HCT116 (cell line): Measurements from ENCODE around the gene SDF2. TPM values are rescaled to one million over a fixed set of nuclear protein-coding genes. Genes with fewer than 3 reads are reported as not detected.

ENCODE experiments used
- ATAC-seq: fragments of 200-7000 bp; cut with Tn5 transposase; 2 replicates; pipeline ENCODE4 v1.9.1; 2020; ENCODE audit warnings: mild to moderate bottlenecking, moderate library complexity
- BruUV-seq: library from RNA; stranded (reverse); fragments of 400-500 nt; replicated peaks from 2 replicates; lab custom pipeline; 2021; lab: Mats Ljungman, UMichigan
- CTCF ChIA-PET: fragments of 300-600 bp; sonication (Branson Sonifier 250); formaldehyde crosslinking; loops from one replicate; lab custom pipeline; 2021; ENCODE audit warnings: antibody characterized with exemption; lab: Charles Lee
- POLR2A ChIA-PET: fragments of 300-600, 350-600 bp; sonication (Branson Sonifier 250); formaldehyde crosslinking; loops from one replicate; lab custom pipeline; 2021; ENCODE audit warnings: antibody characterized with exemption; lab: Charles Lee
- RAD21 ChIA-PET, 2 experiments: fragments of 300-600 bp; sonication (Branson Sonifier 250); formaldehyde crosslinking; loops; one replicate each; lab custom pipeline; 2023; ENCODE audit warnings: low total read pairs in 2 of 2; ENCODE audit not compliant: uncharacterized antibody in 2 of 2, unreplicated experiment in 2 of 2, low non-redundant PET in 1 of 2; lab: Charles Lee
- DNase-seq: peaks from one replicate; pipeline ENCODE4 v3.0.0-alpha.2; 2010; ENCODE audit warnings: low read depth, low spot score
- H2AFZ ChIP-seq: fragments of 200-600 bp; shearing (Covaris generic), sonication (generic); 2 replicates; pipeline ENCODE4 v1.6.1; 2017; ENCODE audit warnings: low read depth, mixed run types, mixed read lengths, antibody characterized with exemption, low read length; ENCODE audit not compliant: poor library complexity, severe bottlenecking
- H3K27ac ChIP-seq: 2 replicates; pipeline ENCODE4 v1.5.1; 2012; ENCODE audit warnings: low read depth, low read length
- H3K27me3 ChIP-seq: fragments of 200-600 bp; sonication (generic); 2 replicates; pipeline ENCODE4 v1.6.1; 2016; ENCODE audit warnings: mixed run types, low read length, mixed read lengths; ENCODE audit not compliant: insufficient read depth
- H3K36me3 ChIP-seq, 2 experiments: fragments of 200-500 bp in 1 of 2; fragments of 200-600 bp in 1 of 2; sonication (Bioruptor generic) in 1 of 2; sonication (generic) in 1 of 2; 2 replicates each; pipeline versions ENCODE4 v1.5.1 to v1.6.1; 2014 to 2016; ENCODE audit warnings: low read length in 2 of 2, inconsistent platforms in 1 of 2, mixed read lengths in 1 of 2, mixed run types in 1 of 2; ENCODE audit not compliant: insufficient read depth in 2 of 2, control insufficient read depth in 1 of 2
- H3K4me1 ChIP-seq, 2 experiments: fragments of 200-600 bp in 1 of 2; sonication (generic) in 1 of 2; 2 replicates each; pipeline versions ENCODE4 v1.5.1 to v1.6.1; 2012 to 2017; ENCODE audit warnings: low read length in 2 of 2, inconsistent platforms in 1 of 2, mild to moderate bottlenecking in 1 of 2, mixed read lengths in 1 of 2, mixed run types in 1 of 2, moderate library complexity in 1 of 2; ENCODE audit not compliant: insufficient read depth in 2 of 2, control insufficient read depth in 1 of 2
- H3K4me2 ChIP-seq: fragments of 200-600 bp; sonication (generic); 2 replicates; pipeline ENCODE4 v1.6.1; 2017; ENCODE audit warnings: mixed run types, low read length, mixed read lengths
- H3K4me3 ChIP-seq, 2 experiments: fragments of 200-600 bp in 1 of 2; sonication (generic) in 1 of 2; replicated peaks in 1 of 2; 2 replicates each; pipeline ENCODE4 v1.5.1; 2011 to 2016; ENCODE audit warnings: low read length in 2 of 2, control low read depth in 1 of 2, low read depth in 1 of 2, mild to moderate bottlenecking in 1 of 2, mixed read lengths in 1 of 2, mixed run types in 1 of 2
- H3K79me2 ChIP-seq: fragments of 200-600 bp; sonication (generic); 2 replicates; pipeline ENCODE4 v1.6.1; 2017; ENCODE audit warnings: mild to moderate bottlenecking, mixed run types, low read length, moderate library complexity, mixed read lengths; ENCODE audit not compliant: insufficient read depth
- H3K9ac ChIP-seq: fragments of 200-600 bp; sonication (generic); 2 replicates; pipeline ENCODE4 v1.6.1; 2016; ENCODE audit warnings: low read length, mixed read lengths
- H3K9me2 ChIP-seq: fragments of 200-600 bp; sonication (generic), shearing (Covaris generic); 2 replicates; pipeline ENCODE4 v1.6.1; 2017; ENCODE audit warnings: mixed run types, mild to moderate bottlenecking, moderate library complexity; ENCODE audit not compliant: insufficient read depth
- H3K9me3 ChIP-seq, 2 experiments: fragments of 200-500 bp in 1 of 2; fragments of 200-600 bp in 1 of 2; sonication (Bioruptor generic) in 1 of 2; sonication (generic) in 1 of 2; 2 replicates each; pipeline ENCODE4 v1.6.1; 2014 to 2017; ENCODE audit warnings: low read length in 2 of 2, mixed read lengths in 2 of 2, inconsistent platforms in 1 of 2, low read depth in 1 of 2, mild to moderate bottlenecking in 1 of 2, mixed run types in 1 of 2, moderate library complexity in 1 of 2; ENCODE audit not compliant: control insufficient read depth in 1 of 2, insufficient read depth in 1 of 2
- H4K20me1 ChIP-seq: fragments of 200-600 bp; sonication (generic), shearing (Covaris generic); 2 replicates; pipeline ENCODE4 v1.6.1; 2017; ENCODE audit warnings: mixed run types, mild to moderate bottlenecking, moderate library complexity; ENCODE audit not compliant: insufficient read depth
- POLR2AphosphoS5 ChIP-seq: IDR thresholded peaks from 2 replicates; pipeline ENCODE4 v1.6.1; 2011; ENCODE audit warnings: mild to moderate bottlenecking, low read depth, low read length, moderate library complexity
- ZNF274 ChIP-seq: fragments of 200-500 bp; sonication (Bioruptor generic); IDR thresholded peaks from 2 replicates; pipeline ENCODE4 v1.6.1; 2014; ENCODE audit warnings: mild to moderate bottlenecking, low read depth, low read length, inconsistent platforms
- intact Hi-C: fragments of 100-400 bp; cut with micrococcal nuclease; formaldehyde crosslinking; loops from 2 replicates; pipeline ENCODE4 v1.10.0; 2022
- total RNA-seq: library from RNA; stranded (reverse); gene quantifications from one replicate; pipeline ENCODE4 v1.2.1, GENCODE V29; 2021; ENCODE audit not compliant: unreplicated experiment
- TF ChIP-seq, protein P1 (sequence below), 3 experiments: fragments of 200-600 bp in 1 of 3; sonication (generic) in 1 of 3; IDR thresholded peaks in 2 of 3; conservative IDR thresholded peaks in 1 of 3; 2 replicates each; pipeline ENCODE4 v1.5.1; 2012 to 2017; ENCODE audit warnings: low read depth in 2 of 3, low read length in 2 of 3, antibody characterized with exemption in 1 of 3, borderline replicate concordance in 1 of 3, control low read depth in 1 of 3, mild to moderate bottlenecking in 1 of 3, mixed read lengths in 1 of 3, mixed run types in 1 of 3, moderate library complexity in 1 of 3; ENCODE audit not compliant: insufficient read depth in 1 of 3

Gene SDF2
- total RNA-seq, 1 experiment from 2014 or later, result 41.3 TPM

GRCh38 chr17:28702752-28703150 lies 41.0 kb upstream of the SDF2 start (continued):
- TF ChIP-seq, protein P1, sequence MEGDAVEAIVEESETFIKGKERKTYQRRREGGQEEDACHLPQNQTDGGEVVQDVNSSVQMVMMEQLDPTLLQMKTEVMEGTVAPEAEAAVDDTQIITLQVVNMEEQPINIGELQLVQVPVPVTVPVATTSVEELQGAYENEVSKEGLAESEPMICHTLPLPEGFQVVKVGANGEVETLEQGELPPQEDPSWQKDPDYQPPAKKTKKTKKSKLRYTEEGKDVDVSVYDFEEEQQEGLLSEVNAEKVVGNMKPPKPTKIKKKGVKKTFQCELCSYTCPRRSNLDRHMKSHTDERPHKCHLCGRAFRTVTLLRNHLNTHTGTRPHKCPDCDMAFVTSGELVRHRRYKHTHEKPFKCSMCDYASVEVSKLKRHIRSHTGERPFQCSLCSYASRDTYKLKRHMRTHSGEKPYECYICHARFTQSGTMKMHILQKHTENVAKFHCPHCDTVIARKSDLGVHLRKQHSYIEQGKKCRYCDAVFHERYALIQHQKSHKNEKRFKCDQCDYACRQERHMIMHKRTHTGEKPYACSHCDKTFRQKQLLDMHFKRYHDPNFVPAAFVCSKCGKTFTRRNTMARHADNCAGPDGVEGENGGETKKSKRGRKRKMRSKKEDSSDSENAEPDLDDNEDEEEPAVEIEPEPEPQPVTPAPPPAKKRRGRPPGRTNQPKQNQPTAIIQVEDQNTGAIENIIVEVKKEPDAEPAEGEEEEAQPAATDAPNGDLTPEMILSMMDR (IDR thresholded peaks at IDR 0.05 in 2 of 3, conservative IDR thresholded peaks at IDR 0.05 in 1 of 3; ENCODE audit: borderline replicate concordance in 1 of 3, insufficient read depth in 1 of 3, low read depth in 2 of 3, low read length in 2 of 3), result no peak
- TF ChIP-seq ZNF274, result no peak
- TF ChIP-seq, all 23 proteins: peak for 0

GRCh38 chr17:28702026-28702751 lies 40.5 kb upstream of the SDF2 start:
- no peaks in the 10 kb centered on the region for H3K9me2 ChIP-seq
- ATAC-seq (no peak), DNase-seq (no peak)
- ChIA-PET POLR2A (interaction anchor here (1.0 kb wide), 1 partner anchor 17 kb away, joined by 3 read pairs; the partner anchor contains the start of gene RPL23A), CTCF (no interaction called here), RAD21 (no interaction called here)
- H3K4me1 ChIP-seq, result no peaks in the 10 kb centered on the region
- no TSS peak for BruUV-seq
- no peaks in the 10 kb centered on the region for H3K9me3 ChIP-seq
- H4K20me1 ChIP-seq, result no peaks in the 10 kb centered on the region
- H3K79me2 ChIP-seq, result no peaks in the 10 kb centered on the region
- no peak overlapping the region for H3K4me2 ChIP-seq
- TF ChIP-seq POLR2AphosphoS5, result no peak
- no peak overlapping the region for H3K4me3 ChIP-seq
- H3K9ac ChIP-seq, result no peak overlapping the region
- H3K27ac ChIP-seq, result no peak overlapping the region
- intact Hi-C loops, result no loop called here
- H3K36me3 ChIP-seq, result peaks cover 39 to 42% of the 10 kb centered on the region in 2 experiments
- no peaks in the 10 kb centered on the region for H3K27me3 ChIP-seq
- no peak overlapping the region for H2AFZ ChIP-seq
